Activated CD4-positive, alpha-beta T cell treated with anti-CD3 and anti-CD28 coated beads for 36 hours (primary cell): ENCODE results near the gene ARID3B. TPM values are rescaled to one million over a fixed set of nuclear protein-coding genes. Genes with fewer than 3 reads are reported as not detected.

Experiments used
- ATAC-seq: fragments of 200-7000 bp; cut with Tn5 transposase; one replicate; pipeline ENCODE4 v1.10.0; 2021; ENCODE audit warnings: mild to moderate bottlenecking, moderate library complexity
- CTCF ChIA-PET: fragments of 350-600 bp; sonication (Branson Sonifier 250); formaldehyde crosslinking; loops from one replicate; lab custom pipeline; 2021; ENCODE audit warnings: antibody characterized with exemption; lab: Charles Lee
- POLR2A ChIA-PET: fragments of 350-600 bp; sonication (Branson Sonifier 250); formaldehyde crosslinking; loops from one replicate; lab custom pipeline; 2021; ENCODE audit warnings: antibody characterized with exemption, inconsistent platforms; lab: Charles Lee
- DNase-seq: peaks from one replicate; pipeline ENCODE4 v3.0.0-alpha.2; 2020
- H3K27ac Mint-ChIP-seq: one replicate; pipeline ENCODE4 v1.8.0; 2021; ENCODE audit warnings: mixed read lengths
- H3K27me3 Mint-ChIP-seq: one replicate; pipeline ENCODE4 v1.8.0; 2021; ENCODE audit warnings: mixed read lengths
- H3K36me3 Mint-ChIP-seq: one replicate; pipeline ENCODE4 v1.8.0; 2021; ENCODE audit warnings: low read depth, mixed read lengths
- H3K4me1 Mint-ChIP-seq: one replicate; pipeline ENCODE4 v1.8.0; 2021; ENCODE audit warnings: mixed read lengths
- H3K4me3 Mint-ChIP-seq: one replicate; pipeline ENCODE4 v1.8.0; 2021; ENCODE audit warnings: mild to moderate bottlenecking, moderate library complexity, mixed read lengths
- H3K9me3 Mint-ChIP-seq: one replicate; pipeline ENCODE4 v1.8.0; 2021; ENCODE audit warnings: low read depth, mixed read lengths
- intact Hi-C, 2 experiments: fragments of 100-400 bp; cut with DNase I in 1 of 2; cut with micrococcal nuclease in 1 of 2; formaldehyde crosslinking; loops; one replicate each; pipeline versions ENCODE4 v1.14.2 to v1.15.1; 2022 to 2024; cut with DNase I, micrococcal nuclease
- total RNA-seq, 2 experiments: library from RNA; stranded (reverse); gene quantifications; one replicate each; pipeline ENCODE4 v1.2.3, GENCODE V29; 2021

The ARID3B gene
- total RNA-seq, 2 experiments from 2014 or later = 23.9 to 25.4 TPM

DNA sequence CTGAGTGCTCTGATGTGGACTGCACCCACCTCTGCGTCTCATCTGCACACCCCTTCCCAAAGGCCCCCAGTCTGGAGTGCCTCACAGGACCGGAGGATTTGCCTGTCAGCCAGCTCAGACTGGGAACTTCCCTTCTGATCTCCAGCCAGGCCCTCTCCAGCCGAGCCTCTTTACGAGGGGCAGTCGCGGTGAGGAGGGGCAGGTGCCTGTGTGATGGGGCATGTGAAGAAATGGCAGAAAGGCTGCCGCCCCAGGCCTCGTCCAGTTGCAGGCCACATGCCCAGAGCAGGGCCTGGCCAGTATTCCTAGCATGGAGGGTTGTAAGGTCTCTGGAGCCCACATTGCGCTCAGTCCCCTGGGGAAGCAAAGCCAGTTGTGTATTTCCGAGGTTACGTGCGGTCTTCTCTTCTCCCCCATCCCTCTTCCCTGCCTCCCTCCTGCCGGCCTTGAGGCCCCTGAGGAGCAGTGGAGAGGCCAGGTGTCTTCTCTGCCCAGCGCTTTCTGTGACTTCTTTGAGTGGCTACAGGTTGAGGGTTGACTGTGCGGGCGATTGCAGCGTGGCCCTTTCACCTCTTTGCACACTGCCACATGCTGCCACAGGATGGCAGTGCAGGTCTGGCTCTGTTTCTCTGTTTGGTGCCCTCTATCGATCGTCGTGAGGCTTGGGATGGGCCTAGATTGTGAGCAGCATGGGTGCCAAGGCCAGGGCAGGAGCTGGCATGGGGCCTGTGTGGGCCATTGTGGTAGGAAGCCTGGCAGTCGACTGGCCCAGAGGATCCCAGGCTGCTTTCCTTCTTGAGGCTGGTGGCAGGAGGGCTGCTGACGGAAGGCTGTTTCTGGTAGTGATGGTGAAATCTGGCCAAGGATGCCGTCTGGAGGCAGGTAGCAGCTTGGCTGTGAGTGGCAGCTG lies 79.9 kb downstream of the ARID3B start:
- no peaks in the 10 kb centered on the region for H3K27me3 Mint-ChIP-seq

DNA sequence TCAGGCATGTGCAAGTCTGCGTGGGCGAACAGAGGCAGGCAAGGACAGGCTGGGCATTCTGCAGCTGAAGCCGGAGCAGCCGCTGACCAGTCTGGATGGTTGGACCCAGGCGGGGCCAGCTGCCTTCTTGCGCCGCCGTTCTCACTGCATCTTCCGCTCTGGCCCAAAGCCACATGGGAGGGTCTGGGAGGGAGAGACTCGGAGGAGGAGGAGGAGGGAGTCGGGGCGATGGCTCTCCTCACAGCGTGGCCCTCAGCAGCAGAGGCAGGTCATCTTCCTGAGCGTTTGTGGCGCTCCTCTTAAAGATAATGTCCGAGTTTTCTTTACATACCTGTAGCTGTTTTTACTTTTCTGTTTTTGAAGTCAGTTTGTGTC lies 80.5 kb downstream of the ARID3B start:
- DNase-seq (no peak), ATAC-seq (no peak)
- H3K9me3 Mint-ChIP-seq = no peaks in the 10 kb centered on the region
- no peak overlapping the region for H3K27ac Mint-ChIP-seq
- intact Hi-C loops = loop anchor here in 1 of 2 experiments (1.0 kb wide), 2 partner anchors 148 to 247 kb away; no protein-coding TSS in a partner anchor
- peaks cover 71% of the 10 kb centered on the region for H3K36me3 Mint-ChIP-seq
- POLR2A ChIA-PET = no interaction called here
- CTCF ChIA-PET = interaction anchor here (0.5 to 13.6 kb wide), 29 partner anchors 11 to 328 kb away, joined by 3 to 170 read pairs (median 4); no protein-coding TSS in a partner anchor
- H3K4me1 Mint-ChIP-seq = peaks cover 49% of the 10 kb centered on the region
- no peak overlapping the region for H3K4me3 Mint-ChIP-seq
- no peaks in the 10 kb centered on the region for H3K27me3 Mint-ChIP-seq

More for the DNA sequence above, 79.9 kb downstream of the ARID3B start:
- Mint-ChIP-seq H3K4me1 (peaks cover 46% of the 10 kb centered on the region), H3K9me3 (no peaks in the 10 kb centered on the region), H3K4me3 (no peak overlapping the region), H3K27ac (peak overlapping the region; percentile 80), H3K36me3 (peaks cover 72% of the 10 kb centered on the region)
- POLR2A ChIA-PET = no interaction called here
- intact Hi-C loops = loop anchor here in 1 of 2 experiments (1.0 kb wide), 2 partner anchors 148 to 247 kb away; no protein-coding TSS in a partner anchor
- CTCF ChIA-PET = interaction anchor here (0.5 to 13.6 kb wide), 29 partner anchors 10 to 329 kb away, joined by 3 to 170 read pairs (median 4); no protein-coding TSS in a partner anchor
- DNase-seq = peak; percentile 90
- peak; percentile 97 for ATAC-seq

DNA sequence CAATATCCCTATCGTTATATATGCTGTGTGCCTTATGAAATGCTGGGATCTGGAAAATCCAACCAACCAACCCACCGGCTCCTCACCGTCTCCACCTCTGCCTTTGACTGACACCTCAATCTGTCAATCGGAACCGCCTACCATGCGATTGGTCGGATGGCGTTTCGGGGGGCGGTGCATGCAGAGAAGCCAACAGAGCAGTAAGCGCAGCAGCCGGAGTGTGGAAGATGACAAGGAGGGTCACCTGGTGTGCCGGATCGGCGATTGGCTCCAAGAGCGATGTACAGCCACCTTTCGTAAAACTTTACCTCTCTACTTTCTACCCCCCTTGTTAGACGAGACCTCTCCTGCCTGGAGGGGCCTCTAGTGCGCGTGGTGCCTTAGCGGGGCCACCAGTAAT lies 80.9 kb downstream of the ARID3B start:
- Mint-ChIP-seq H3K9me3 (no peaks in the 10 kb centered on the region), H3K36me3 (peaks cover 71% of the 10 kb centered on the region), H3K27me3 (no peaks in the 10 kb centered on the region), H3K27ac (no peak overlapping the region), H3K4me1 (peaks cover 45% of the 10 kb centered on the region), H3K4me3 (no peak overlapping the region)
- POLR2A ChIA-PET = interaction anchor here (0.7 kb wide), 1 partner anchor 226 kb away, joined by 4 read pairs; no protein-coding TSS in a partner anchor
- no peak for DNase-seq
- CTCF ChIA-PET = interaction anchor here (0.6 to 13.6 kb wide), 24 partner anchors 11 to 280 kb away, joined by 3 to 170 read pairs (median 4); no protein-coding TSS in a partner anchor
- no peak for ATAC-seq
- intact Hi-C loops = loop anchor here in 1 of 2 experiments (1.0 kb wide), 2 partner anchors 147 to 248 kb away; no protein-coding TSS in a partner anchor

DNA sequence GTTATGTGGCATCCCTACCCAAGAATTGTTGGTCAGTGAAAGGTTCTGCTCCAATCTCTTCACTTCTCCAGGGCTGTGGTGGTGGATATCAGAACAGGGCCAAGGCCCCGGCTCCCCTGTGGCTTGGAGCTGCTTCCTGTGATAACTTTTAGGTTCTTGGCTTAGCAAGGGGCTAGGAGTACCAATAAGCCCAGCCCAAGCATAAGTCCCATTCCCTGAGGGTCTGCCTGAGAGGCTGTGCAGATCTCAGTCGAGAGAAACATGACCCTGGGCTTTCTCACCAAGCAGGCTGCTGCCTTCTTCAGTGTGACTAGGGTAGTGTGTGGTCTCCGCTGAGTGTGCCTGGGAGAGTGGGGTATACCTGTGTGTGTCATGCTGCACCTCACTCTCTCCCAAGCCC lies 81.7 kb downstream of the ARID3B start:
- Mint-ChIP-seq H3K4me3 (no peak overlapping the region), H3K36me3 (peaks cover 68% of the 10 kb centered on the region), H3K9me3 (no peaks in the 10 kb centered on the region), H3K4me1 (peaks cover 37% of the 10 kb centered on the region), H3K27ac (no peak overlapping the region), H3K27me3 (no peaks in the 10 kb centered on the region)
- no peak for ATAC-seq
- CTCF ChIA-PET = interaction anchor here (0.7 to 13.6 kb wide), 9 partner anchors 11 to 279 kb away, joined by 3 to 170 read pairs (median 3); no protein-coding TSS in a partner anchor
- intact Hi-C loops = no loop called here
- no peak for DNase-seq
- POLR2A ChIA-PET = interaction anchor here (0.7 kb wide), 3 partner anchors 192 to 238 kb away, joined by 3 to 4 read pairs (median 3); no protein-coding TSS in a partner anchor

DNA sequence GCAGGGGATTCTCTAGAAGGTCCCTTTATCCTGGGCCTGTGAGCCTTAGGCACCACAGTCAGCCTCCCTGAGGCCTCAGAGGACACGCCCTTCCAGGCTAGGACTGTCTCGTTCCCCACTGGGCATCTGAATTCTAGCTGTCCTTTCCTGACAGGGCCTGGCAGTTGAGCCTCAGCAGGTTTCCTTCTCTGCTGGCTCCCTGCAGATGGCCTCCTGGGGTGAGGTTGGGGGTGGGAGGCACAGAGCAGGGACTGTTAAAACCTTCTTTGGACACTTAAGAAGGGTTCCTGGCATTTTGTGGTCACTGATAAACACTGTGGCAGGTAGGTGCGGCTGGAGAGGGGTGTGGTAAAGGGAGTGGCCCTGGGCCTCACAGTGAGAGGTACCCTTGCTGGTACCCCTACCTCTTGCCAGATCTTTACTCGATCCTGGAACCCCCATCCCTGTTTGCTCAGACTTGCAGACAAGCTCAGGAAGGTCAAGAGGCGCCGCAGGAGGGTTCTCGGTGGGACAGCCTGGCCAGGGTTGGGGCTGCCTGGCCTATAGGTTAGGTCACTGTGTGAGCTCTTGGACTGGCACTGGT lies 83.1 kb downstream of the ARID3B start:
- ChIA-PET CTCF (interaction anchor here (0.6 to 13.6 kb wide), 4 partner anchors 10 to 829 kb away, joined by 3 to 170 read pairs (median 31); no protein-coding TSS in a partner anchor), POLR2A (no interaction called here)
- Mint-ChIP-seq H3K9me3 (no peaks in the 10 kb centered on the region), H3K27ac (no peak overlapping the region), H3K27me3 (no peaks in the 10 kb centered on the region), H3K4me3 (no peak overlapping the region), H3K4me1 (peaks cover 23% of the 10 kb centered on the region), H3K36me3 (peaks cover 76% of the 10 kb centered on the region)
- no peak for DNase-seq
- intact Hi-C loops = no loop called here
- ATAC-seq = no peak

DNA sequence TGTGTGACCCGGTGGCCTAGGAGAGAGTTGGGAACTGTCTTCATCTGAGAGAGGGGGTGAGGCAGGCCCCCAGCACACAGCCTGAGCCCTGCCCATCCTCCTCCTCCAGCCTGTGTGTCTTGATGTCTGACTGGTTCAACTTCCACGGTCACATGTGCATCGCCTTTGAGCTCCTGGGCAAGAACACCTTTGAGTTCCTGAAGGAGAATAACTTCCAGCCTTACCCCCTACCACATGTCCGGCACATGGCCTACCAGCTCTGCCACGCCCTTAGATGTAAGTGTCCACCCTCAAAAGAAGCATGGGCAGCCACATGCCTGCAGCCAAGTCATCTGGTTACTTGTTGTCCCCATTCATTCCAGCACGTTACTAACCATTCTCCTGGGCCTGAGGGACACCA lies 84.7 kb downstream of the ARID3B start:
- ChIA-PET CTCF (interaction anchor here (0.9 to 13.6 kb wide), 4 partner anchors 8 to 146 kb away, joined by 3 to 170 read pairs (median 8); no protein-coding TSS in a partner anchor), POLR2A (no interaction called here)
- H3K4me3 Mint-ChIP-seq = no peak overlapping the region
- H3K27me3 Mint-ChIP-seq = no peaks in the 10 kb centered on the region
- DNase-seq = no peak
- intact Hi-C loops = no loop called here
- ATAC-seq = no peak
- no peak overlapping the region for H3K27ac Mint-ChIP-seq
- H3K4me1 Mint-ChIP-seq = peaks cover 14% of the 10 kb centered on the region
- peaks cover 66% of the 10 kb centered on the region for H3K36me3 Mint-ChIP-seq
- H3K9me3 Mint-ChIP-seq = no peaks in the 10 kb centered on the region

DNA sequence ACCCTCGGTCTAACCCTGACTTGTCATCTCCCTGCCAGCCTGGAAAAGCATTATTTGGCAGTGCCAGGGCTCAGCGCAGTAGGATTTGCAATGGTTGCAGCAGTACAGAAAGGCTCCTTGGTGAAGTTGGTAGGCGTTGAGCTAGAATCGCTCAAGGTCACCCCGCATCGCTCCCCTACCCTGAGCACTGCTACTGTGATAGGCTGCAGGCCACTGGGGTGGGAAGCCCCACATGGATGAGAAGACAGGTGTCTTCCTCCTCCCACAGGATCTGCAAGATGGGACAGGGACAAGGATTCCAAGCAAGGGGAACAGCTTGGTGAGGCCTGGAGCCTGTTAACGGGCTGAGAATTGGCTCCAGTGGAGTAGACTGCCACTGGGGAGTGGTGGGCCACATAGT lies 85.3 kb downstream of the ARID3B start:
- H3K27ac Mint-ChIP-seq = no peak overlapping the region
- peaks cover 7% of the 10 kb centered on the region for H3K4me1 Mint-ChIP-seq

DNA sequence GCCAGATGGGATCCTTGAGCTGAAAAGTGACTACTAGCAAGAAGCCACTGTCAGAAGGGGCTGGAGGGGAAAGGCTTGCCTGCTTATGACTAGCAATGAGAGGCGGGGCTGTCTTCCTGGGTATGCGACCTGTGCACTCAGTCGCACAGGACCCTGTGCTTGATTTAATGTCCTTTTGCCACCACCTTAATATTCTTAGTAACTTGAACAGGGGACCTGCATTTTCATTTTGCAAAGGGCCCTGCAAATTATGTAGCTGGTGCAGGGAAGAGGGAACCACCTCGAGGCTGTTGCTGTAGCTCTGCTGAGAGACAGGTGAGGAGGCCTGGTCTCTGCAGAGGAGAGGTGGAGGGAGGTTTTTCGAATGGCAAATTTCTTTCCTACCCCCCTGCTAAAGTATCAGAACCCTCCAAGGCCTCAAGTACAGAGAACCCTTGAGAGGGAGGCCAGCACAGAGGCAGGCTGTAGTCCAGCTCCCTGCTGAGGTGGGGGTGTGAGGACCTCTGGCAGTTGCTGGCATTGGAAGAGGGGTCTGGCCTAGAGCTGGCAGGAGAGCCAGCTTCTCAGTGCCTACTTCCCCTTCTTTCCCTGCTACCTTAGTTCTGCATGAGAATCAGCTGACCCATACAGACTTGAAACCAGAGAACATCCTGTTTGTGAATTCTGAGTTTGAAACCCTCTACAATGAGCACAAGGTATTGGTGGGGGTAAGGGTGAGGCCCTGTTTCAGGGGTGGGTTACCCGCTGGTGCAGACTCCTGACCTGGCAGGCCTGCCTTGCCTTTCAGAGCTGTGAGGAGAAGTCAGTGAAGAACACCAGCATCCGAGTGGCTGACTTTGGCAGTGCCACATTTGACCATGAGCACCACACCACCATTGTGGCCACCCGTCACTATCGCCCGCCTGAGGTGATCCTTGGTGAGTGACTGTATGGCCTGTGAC lies 86.0 kb downstream of the ARID3B start:
- ChIA-PET CTCF (interaction anchor here (0.6 to 13.6 kb wide), 5 partner anchors 7 to 261 kb away, joined by 3 to 170 read pairs (median 3); no protein-coding TSS in a partner anchor), POLR2A (interaction anchor here (0.6 to 0.9 kb wide), 2 partner anchors 119 to 275 kb away, joined by 3 to 9 read pairs; no protein-coding TSS in a partner anchor)
- intact Hi-C loops = no loop called here
- Mint-ChIP-seq H3K27ac (peak overlapping the region; percentile 6), H3K4me3 (no peak overlapping the region), H3K27me3 (no peaks in the 10 kb centered on the region), H3K36me3 (peaks cover 55% of the 10 kb centered on the region), H3K9me3 (no peaks in the 10 kb centered on the region), H3K4me1 (peaks cover 6% of the 10 kb centered on the region)
- DNase-seq = no peak
- no peak for ATAC-seq

More for the DNA sequence above, 85.3 kb downstream of the ARID3B start:
- intact Hi-C loops = no loop called here
- H3K9me3 Mint-ChIP-seq = no peaks in the 10 kb centered on the region
- DNase-seq (no peak), ATAC-seq (no peak)
- no peak overlapping the region for H3K4me3 Mint-ChIP-seq
- ChIA-PET POLR2A (interaction anchor here (0.6 to 0.9 kb wide), 2 partner anchors 120 to 274 kb away, joined by 3 to 9 read pairs; no protein-coding TSS in a partner anchor), CTCF (interaction anchor here (0.6 to 13.6 kb wide), 7 partner anchors 8 to 262 kb away, joined by 3 to 170 read pairs (median 3); no protein-coding TSS in a partner anchor)
- H3K36me3 Mint-ChIP-seq = peaks cover 60% of the 10 kb centered on the region
- no peaks in the 10 kb centered on the region for H3K27me3 Mint-ChIP-seq

DNA sequence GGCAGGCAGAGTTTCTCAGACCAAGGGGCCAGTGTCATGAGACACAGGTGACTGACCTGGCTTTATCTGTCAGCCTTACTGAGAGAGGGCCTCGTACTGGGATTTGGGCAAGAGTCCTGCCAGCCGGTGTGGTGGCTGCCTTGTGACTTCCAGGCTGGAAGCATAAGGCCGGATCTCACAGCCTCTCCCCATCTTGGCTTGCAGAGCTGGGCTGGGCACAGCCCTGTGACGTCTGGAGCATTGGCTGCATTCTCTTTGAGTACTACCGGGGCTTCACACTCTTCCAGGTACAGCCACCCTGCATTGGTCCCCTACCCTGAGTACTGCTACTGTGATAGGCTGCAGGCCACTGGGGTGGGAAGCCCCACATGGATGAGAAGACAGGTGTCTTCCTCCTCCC lies 86.7 kb downstream of the ARID3B start:
- ChIA-PET POLR2A (interaction anchor here (1.0 kb wide), 1 partner anchor 143 kb away, joined by 3 read pairs; no protein-coding TSS in a partner anchor), CTCF (interaction anchor here (1.5 to 21.2 kb wide), 4 partner anchors 6 to 147 kb away, joined by 3 to 458 read pairs (median 91); partner anchors contain the start of gene CSK)
- H3K36me3 Mint-ChIP-seq = peaks cover 47% of the 10 kb centered on the region
- H3K9me3 Mint-ChIP-seq = no peaks in the 10 kb centered on the region
- H3K4me1 Mint-ChIP-seq = peaks cover 6% of the 10 kb centered on the region
- no peaks in the 10 kb centered on the region for H3K27me3 Mint-ChIP-seq
- H3K4me3 Mint-ChIP-seq = no peak overlapping the region
- DNase-seq = no peak
- intact Hi-C loops = no loop called here
- ATAC-seq = no peak
- peak overlapping the region; percentile 6 for H3K27ac Mint-ChIP-seq

DNA sequence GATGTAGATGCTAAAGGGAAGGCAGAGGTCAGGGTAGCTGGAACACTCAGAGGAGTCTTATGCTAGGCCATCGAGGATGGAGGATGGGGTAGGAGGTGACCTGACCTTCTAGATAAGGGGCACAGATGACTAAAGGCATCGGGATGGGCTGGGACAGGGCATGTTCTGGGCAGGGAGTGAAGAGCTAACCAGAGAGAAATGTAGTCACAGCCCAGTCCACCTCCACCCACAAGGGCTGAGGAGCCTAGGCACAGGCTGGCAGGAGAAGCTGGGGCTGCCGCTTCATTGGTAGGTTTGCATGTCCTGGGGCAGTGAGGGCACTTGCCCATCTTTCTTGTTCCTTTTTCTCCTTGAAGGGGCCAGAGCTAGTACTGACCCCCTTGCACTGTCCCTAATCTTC lies 87.2 kb downstream of the ARID3B start:
- Mint-ChIP-seq H3K4me3 (no peak overlapping the region), H3K27me3 (no peaks in the 10 kb centered on the region), H3K9me3 (no peaks in the 10 kb centered on the region)

More for the DNA sequence above, 87.2 kb downstream of the ARID3B start:
- intact Hi-C loops = no loop called here
- ChIA-PET CTCF (interaction anchor here (1.0 to 21.2 kb wide), 4 partner anchors 6 to 159 kb away, joined by 4 to 458 read pairs (median 170); partner anchors contain the start of genes CLK3 and CSK), POLR2A (interaction anchor here (1.0 kb wide), 1 partner anchor 143 kb away, joined by 3 read pairs; no protein-coding TSS in a partner anchor)
- ATAC-seq = no peak
- peaks cover 5% of the 10 kb centered on the region for H3K4me1 Mint-ChIP-seq
- DNase-seq = no peak
- H3K27ac Mint-ChIP-seq = no peak overlapping the region
- H3K36me3 Mint-ChIP-seq = peaks cover 44% of the 10 kb centered on the region
